NCI-H2196 treated with DMSO at 0.1 percent for 48 hours (cell line): Measurements from ENCODE around the gene SNN.
A peak's percentile ranks its signal among the peaks of the same experiment; 100 is the strongest.

Experiments
- DNase-seq: peaks from one replicate; lab custom pipeline; 2025; ENCODE audit not compliant: unreplicated experiment; lab: John Stamatoyannopoulos, UW

SNN gene

GRCh38 chr16:11635113-11635652 is 33.1 kb upstream of the SNN start:
- no peak for DNase-seq

GRCh38 chr16:11635679-11636171 is 32.5 kb upstream of the SNN start:
- DNase-seq = no peak

- DNase-seq = peak; percentile 91
These were observed 32.0 kb upstream of the SNN start for GRCh38 chr16:11636172-11636721.

GRCh38 chr16:11637320-11637719 is 30.9 kb upstream of the SNN start:
- DNase-seq = no peak

GRCh38 chr16:11638140-11638539 is 30.1 kb upstream of the SNN start:
- no peak for DNase-seq

GRCh38 chr16:11639008-11639562 is 29.2 kb upstream of the SNN start:
- DNase-seq = no peak

GRCh38 chr16:11639925-11640899 is 28.0 kb upstream of the SNN start:
- DNase-seq = peak; percentile 92

GRCh38 chr16:11640987-11641817 is 27.1 kb upstream of the SNN start:
- peak; percentile 68 for DNase-seq

GRCh38 chr16:11642765-11643116 is 25.5 kb upstream of the SNN start:
- no peak for DNase-seq

GRCh38 chr16:11649276-11649675 is 19.0 kb upstream of the SNN start:
- no peak for DNase-seq

GRCh38 chr16:11650641-11651591 is 17.3 kb upstream of the SNN start:
- DNase-seq = no peak

GRCh38 chr16:11651796-11652195 is 16.5 kb upstream of the SNN start:
- DNase-seq = no peak

- no peak for DNase-seq
These were observed 12.6 kb upstream of the SNN start for GRCh38 chr16:11655655-11656054.

- DNase-seq = no peak
These were observed 10.7 kb upstream of the SNN start for GRCh38 chr16:11657556-11657955.

GRCh38 chr16:11658896-11659708 is 9.2 kb upstream of the SNN start:
- DNase-seq = no peak

- no peak for DNase-seq
These were observed 7.7 kb upstream of the SNN start for GRCh38 chr16:11660565-11660964.

- no peak for DNase-seq
These were observed 5.7 kb upstream of the SNN start for GRCh38 chr16:11662582-11662981.

GRCh38 chr16:11665071-11665491 is 3.2 kb upstream of the SNN start:
- no peak for DNase-seq
